GM12878 (cell line): ENCODE results near the gene RPUSD2.
A peak's percentile ranks its signal among the peaks of the same experiment; 100 is the strongest.

Experiments used
- CTCF ChIP-seq, 3 experiments: IDR thresholded peaks in 2 of 3; conservative IDR thresholded peaks in 1 of 3; 2 replicates each; pipeline ENCODE4 v1.5.1; 2011; ENCODE audit warnings: low read depth in 3 of 3, low read length in 3 of 3, mild to moderate bottlenecking in 3 of 3, control low read depth in 2 of 3, moderate library complexity in 2 of 3, inconsistent platforms in 1 of 3, mixed read lengths in 1 of 3; ENCODE audit not compliant: control insufficient read depth in 2 of 3, insufficient read depth in 1 of 3; ENCODE audit errors: extremely low read depth in 1 of 3
- EP300 ChIP-seq, 2 experiments: fragments of 150-350 bp in 1 of 2; IDR thresholded peaks; 2 replicates each; pipeline ENCODE4 v1.6.1; 2011 to 2012; ENCODE audit warnings: low read depth in 2 of 2, low read length in 2 of 2, borderline replicate concordance in 1 of 2, improper control_type of control experiment in 1 of 2, inconsistent platforms in 1 of 2; ENCODE audit not compliant: control insufficient read depth in 1 of 2
- RCOR1 ChIP-seq: conservative IDR thresholded peaks from 2 replicates; pipeline ENCODE4 v1.6.1; 2012; ENCODE audit warnings: low read depth, low read length, improper control_type of control experiment
- SREBF2 ChIP-seq: IDR thresholded peaks from 2 replicates; pipeline ENCODE4 v1.6.1; 2012; ENCODE audit warnings: mild to moderate bottlenecking, low read length
- SRF ChIP-seq, 2 experiments: IDR thresholded peaks; 2 replicates each; pipeline ENCODE4 v1.6.1; 2011; ENCODE audit warnings: low read depth in 2 of 2, low read length in 2 of 2, mild to moderate bottlenecking in 1 of 2, moderate library complexity in 1 of 2
- USF2 ChIP-seq: IDR thresholded peaks from 2 replicates; pipeline ENCODE4 v1.6.1; 2011; ENCODE audit warnings: low read depth, low read length, improper control_type of control experiment, borderline replicate concordance

- TF ChIP-seq SREBF2 = no peak
- peak; percentile 94 to 95 for TF ChIP-seq EP300 (IDR thresholded peaks at IDR 0.05; ENCODE audit: borderline replicate concordance in 1 of 2, control insufficient read depth in 1 of 2, low read depth in 2 of 2, low read length in 2 of 2)
- no peak for TF ChIP-seq RCOR1
- TF ChIP-seq SRF (IDR thresholded peaks at IDR 0.05; ENCODE audit: low read depth in 2 of 2, low read length in 2 of 2) = no peak; a peak in 1 of 4 replicates
- no peak for TF ChIP-seq CTCF (IDR thresholded peaks at IDR 0.05 in 2 of 3, conservative IDR thresholded peaks at IDR 0.05 in 1 of 3; ENCODE audit: control insufficient read depth in 2 of 3, extremely low read depth in 1 of 3, insufficient read depth in 1 of 3, low read depth in 3 of 3, low read length in 3 of 3)
- peak; percentile 64 for TF ChIP-seq USF2
Observed at GRCh38 chr15:40543631-40544294, 25.3 kb upstream of the RPUSD2 start.
